ENCODE data around the gene ADARB1. TPM values are rescaled to one million over a fixed set of nuclear protein-coding genes. Genes with fewer than 3 reads are reported as not detected.

The ADARB1 gene
- polyA plus RNA-seq, 1 experiment: 25.3 TPM

- Histone ChIP-seq H3K27ac (ENCODE audit: low read depth, low read length) (no peak overlapping the region), H3K27me3 (ENCODE audit: control insufficient read depth, insufficient read depth, low read length) (no peaks in the 10 kb centered on the region), H3K9me3 (ENCODE audit: control insufficient read depth, insufficient read depth, low read length) (no peaks in the 10 kb centered on the region), H3K4me3 (ENCODE audit: low read depth, low read length) (no peak overlapping the region)
- ChIA-PET CTCF (no interaction called here), POLR2A (no interaction called here)
- no peak for TF ChIP-seq CTCF (IDR thresholded peaks at IDR 0.05; ENCODE audit: low read depth, low read length)
- no peak for DNase-seq (ENCODE audit: low read depth, low spot score)
Observed at GRCh38 chr21:45180246-45180599, 105.8 kb downstream of the ADARB1 start.

- H3K9me3 ChIP-seq (ENCODE audit: control insufficient read depth, insufficient read depth, low read length): peaks cover 1% of the 10 kb centered on the region; the same call in 1 of the 2 replicates
- H3K4me3 ChIP-seq (ENCODE audit: low read depth, low read length): no peak overlapping the region
- no peaks in the 10 kb centered on the region for H3K27me3 ChIP-seq (ENCODE audit: control insufficient read depth, insufficient read depth, low read length)
- DNase-seq (ENCODE audit: low read depth, low spot score): no peak
- TF ChIP-seq CTCF (IDR thresholded peaks at IDR 0.05; ENCODE audit: low read depth, low read length): no peak
- POLR2A ChIA-PET: no interaction called here
- CTCF ChIA-PET: interaction anchor here (0.7 to 2.8 kb wide), 3 partner anchors 13 to 45 kb away, joined by 3 to 11 read pairs (median 9); no protein-coding TSS in a partner anchor
- H3K27ac ChIP-seq (ENCODE audit: low read depth, low read length): no peak overlapping the region
Observed at GRCh38 chr21:45182958-45183357, 108.6 kb downstream of the ADARB1 start.

DNA sequence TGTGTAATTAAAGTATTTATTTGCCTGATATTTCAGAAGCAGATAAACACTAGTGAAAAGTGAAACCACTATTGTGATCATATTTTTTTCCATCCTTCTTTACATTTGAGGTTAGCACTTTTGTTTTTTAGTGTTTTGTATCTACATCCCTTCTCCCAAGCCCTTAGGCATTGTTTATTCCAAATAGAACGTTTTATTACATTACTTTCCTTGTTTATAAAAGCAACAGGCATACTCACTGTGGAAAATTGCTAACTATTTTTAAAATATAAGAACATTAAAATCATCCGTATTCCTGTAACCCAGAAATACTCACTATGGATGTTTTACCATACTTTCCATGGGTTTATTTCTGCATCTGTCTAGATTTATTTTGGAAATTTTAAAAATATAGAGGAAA, 109.5 kb downstream of the ADARB1 start:
- peaks cover 5% of the 10 kb centered on the region; the same call in 1 of the 2 replicates for H3K9me3 ChIP-seq (ENCODE audit: control insufficient read depth, insufficient read depth, low read length)
- no peaks in the 10 kb centered on the region for H3K27me3 ChIP-seq (ENCODE audit: control insufficient read depth, insufficient read depth, low read length)
- H3K4me3 ChIP-seq (ENCODE audit: low read depth, low read length): no peak overlapping the region
- POLR2A ChIA-PET: no interaction called here
- DNase-seq (ENCODE audit: low read depth, low spot score): no peak
- TF ChIP-seq CTCF (IDR thresholded peaks at IDR 0.05; ENCODE audit: low read depth, low read length): no peak
- CTCF ChIA-PET: no interaction called here
- no peak overlapping the region for H3K27ac ChIP-seq (ENCODE audit: low read depth, low read length)

DNA sequence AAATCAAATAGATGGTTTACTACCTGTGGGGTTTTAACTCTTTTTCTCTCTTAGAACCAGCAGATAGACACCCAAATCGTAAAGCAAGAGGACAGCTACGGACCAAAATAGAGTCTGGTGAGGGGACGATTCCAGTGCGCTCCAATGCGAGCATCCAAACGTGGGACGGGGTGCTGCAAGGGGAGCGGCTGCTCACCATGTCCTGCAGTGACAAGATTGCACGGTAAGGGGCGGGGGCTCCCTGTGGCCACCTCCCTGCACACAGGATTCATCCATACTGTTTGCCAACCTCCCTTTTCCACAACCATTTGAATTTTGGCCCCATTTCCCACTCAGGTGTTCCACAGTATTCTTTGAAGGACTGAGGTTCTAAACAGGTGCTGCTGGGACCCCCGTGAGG, 110.5 kb downstream of the ADARB1 start:
- H3K4me3 ChIP-seq (ENCODE audit: low read depth, low read length): no peak overlapping the region
- no peak for DNase-seq (ENCODE audit: low read depth, low spot score)
- H3K9me3 ChIP-seq (ENCODE audit: control insufficient read depth, insufficient read depth, low read length): peaks cover 5% of the 10 kb centered on the region; the same call in 1 of the 2 replicates
- TF ChIP-seq CTCF (IDR thresholded peaks at IDR 0.05; ENCODE audit: low read depth, low read length): no peak
- no peaks in the 10 kb centered on the region for H3K27me3 ChIP-seq (ENCODE audit: control insufficient read depth, insufficient read depth, low read length)
- POLR2A ChIA-PET: no interaction called here
- no peak overlapping the region for H3K27ac ChIP-seq (ENCODE audit: low read depth, low read length)
- CTCF ChIA-PET: no interaction called here

DNA sequence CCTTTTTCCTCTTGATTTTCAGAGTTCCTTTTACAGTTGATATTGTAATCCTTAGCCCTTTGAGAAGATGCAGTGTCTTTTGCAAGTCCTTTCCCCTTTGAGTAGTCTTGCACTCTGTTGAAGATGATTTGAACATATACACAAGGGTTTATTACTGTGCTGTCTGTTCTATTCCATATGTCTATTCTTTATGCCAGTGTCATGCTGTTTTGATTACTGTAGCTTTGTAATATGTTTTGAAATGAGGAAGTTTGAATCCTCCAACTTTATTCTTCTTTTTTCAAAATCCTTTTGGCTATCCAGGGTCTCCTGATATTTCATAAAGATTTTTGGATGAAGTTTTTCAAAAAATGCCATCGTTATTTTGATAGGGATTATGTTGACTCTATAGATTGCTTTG, 112.3 kb downstream of the ADARB1 start:
- ChIA-PET CTCF (no interaction called here), POLR2A (no interaction called here)
- no peak overlapping the region for H3K27ac ChIP-seq (ENCODE audit: low read depth, low read length)
- no peak overlapping the region for H3K4me3 ChIP-seq (ENCODE audit: low read depth, low read length)
- H3K9me3 ChIP-seq (ENCODE audit: control insufficient read depth, insufficient read depth, low read length): peaks cover 5% of the 10 kb centered on the region; the same call in 1 of the 2 replicates
- no peaks in the 10 kb centered on the region for H3K27me3 ChIP-seq (ENCODE audit: control insufficient read depth, insufficient read depth, low read length)
- no peak for TF ChIP-seq CTCF (IDR thresholded peaks at IDR 0.05; ENCODE audit: low read depth, low read length)
- no peak for DNase-seq (ENCODE audit: low read depth, low spot score)

Measured in AG04450 (cell line).